ENCODE results near the gene ACAP2. TPM values are rescaled to one million over a fixed set of nuclear protein-coding genes. Genes with fewer than 3 reads are reported as not detected.
"Not testable (repeated sequence)": the region's sequence is repeated elsewhere in the genome, so short reads cannot be mapped to it uniquely, and the experiment has no call there.

The ACAP2 gene
- total and polyA plus RNA-seq, 2 donors (not counting 1 experiment from before 2014, with no cell fraction given) = 33.7 to 86.5 TPM

DNA sequence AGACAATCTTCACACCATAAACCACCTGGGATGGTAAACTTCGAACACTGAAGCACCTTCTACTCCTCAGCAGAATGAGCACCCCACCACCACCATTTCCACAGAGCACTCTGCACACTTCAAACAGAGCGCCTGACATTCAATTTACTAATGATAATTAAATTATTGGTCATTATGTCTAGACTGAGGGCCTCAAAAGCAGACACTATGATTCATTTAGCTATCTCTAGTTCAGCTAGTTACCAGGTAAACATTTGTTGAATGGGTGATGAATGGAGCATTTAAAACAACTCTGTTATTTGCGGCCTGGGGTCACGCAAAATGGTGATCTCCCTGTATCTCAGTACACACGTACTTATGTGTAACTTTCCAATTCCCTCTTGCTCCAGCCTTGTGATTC is 40.9 kb downstream of the ACAP2 start:
- H3K79me2 ChIP-seq (ENCODE audit: control insufficient read depth, insufficient read depth, low read length) = peaks cover 24% of the 10 kb centered on the region

GRCh38 chr3:195398460-195398859 is 44.4 kb downstream of the ACAP2 start:
- DNase-seq (ENCODE audit: low read depth in 2 of 2); H3K9ac ChIP-seq (ENCODE audit: insufficient read depth, low read length); H3K27ac ChIP-seq (ENCODE audit: insufficient read depth, low read length); H3K4me2 ChIP-seq (ENCODE audit: extremely low read depth, insufficient read depth, low read length); H3K4me3 ChIP-seq (replicated peaks in 1 of 4; ENCODE audit: control extremely low read depth in 1 of 4, insufficient read depth in 1 of 4, low read depth in 3 of 4, low read length in 4 of 4); H3K4me1 ChIP-seq (ENCODE audit: control insufficient read depth, extremely low read depth, insufficient read depth, low read length); H2AFZ ChIP-seq (ENCODE audit: low read length); H4K20me1 ChIP-seq (ENCODE audit: control insufficient read depth, extremely low read depth, insufficient read depth, low read length); H3K27me3 ChIP-seq (ENCODE audit: control insufficient read depth, insufficient read depth, low read length); H3K36me3 ChIP-seq (ENCODE audit: control insufficient read depth, insufficient read depth, low read length); H3K9me3 ChIP-seq (ENCODE audit: control insufficient read depth, insufficient read depth, low read depth, low read length): not testable (repeated sequence)
- H3K79me2 ChIP-seq (ENCODE audit: control insufficient read depth, insufficient read depth, low read length) = peaks cover 27% of the 10 kb centered on the region

More for the DNA sequence above, 40.9 kb downstream of the ACAP2 start:
- Histone ChIP-seq H3K9me3 (ENCODE audit: control insufficient read depth, insufficient read depth, low read depth, low read length) (no peaks in the 10 kb centered on the region), H3K27ac (ENCODE audit: insufficient read depth, low read length) (no peak overlapping the region), H4K20me1 (ENCODE audit: control insufficient read depth, extremely low read depth, insufficient read depth, low read length) (no peaks in the 10 kb centered on the region), H3K27me3 (ENCODE audit: control insufficient read depth, insufficient read depth, low read length) (no peaks in the 10 kb centered on the region), H3K4me3 (replicated peaks in 1 of 4; ENCODE audit: control extremely low read depth in 1 of 4, insufficient read depth in 1 of 4, low read depth in 3 of 4, low read length in 4 of 4) (no peak overlapping the region), H3K36me3 (ENCODE audit: control insufficient read depth, insufficient read depth, low read length) (no peaks in the 10 kb centered on the region), H3K4me2 (ENCODE audit: extremely low read depth, insufficient read depth, low read length) (no peak overlapping the region), H3K9ac (ENCODE audit: insufficient read depth, low read length) (no peak overlapping the region), H3K4me1 (ENCODE audit: control insufficient read depth, extremely low read depth, insufficient read depth, low read length) (no peaks in the 10 kb centered on the region), H2AFZ (ENCODE audit: low read length) (no peak overlapping the region)
- TF ChIP-seq EZH2 (IDR thresholded peaks at IDR 0.05; ENCODE audit: low read length, missing control alignments) = no peak
- TF ChIP-seq, protein P1, sequence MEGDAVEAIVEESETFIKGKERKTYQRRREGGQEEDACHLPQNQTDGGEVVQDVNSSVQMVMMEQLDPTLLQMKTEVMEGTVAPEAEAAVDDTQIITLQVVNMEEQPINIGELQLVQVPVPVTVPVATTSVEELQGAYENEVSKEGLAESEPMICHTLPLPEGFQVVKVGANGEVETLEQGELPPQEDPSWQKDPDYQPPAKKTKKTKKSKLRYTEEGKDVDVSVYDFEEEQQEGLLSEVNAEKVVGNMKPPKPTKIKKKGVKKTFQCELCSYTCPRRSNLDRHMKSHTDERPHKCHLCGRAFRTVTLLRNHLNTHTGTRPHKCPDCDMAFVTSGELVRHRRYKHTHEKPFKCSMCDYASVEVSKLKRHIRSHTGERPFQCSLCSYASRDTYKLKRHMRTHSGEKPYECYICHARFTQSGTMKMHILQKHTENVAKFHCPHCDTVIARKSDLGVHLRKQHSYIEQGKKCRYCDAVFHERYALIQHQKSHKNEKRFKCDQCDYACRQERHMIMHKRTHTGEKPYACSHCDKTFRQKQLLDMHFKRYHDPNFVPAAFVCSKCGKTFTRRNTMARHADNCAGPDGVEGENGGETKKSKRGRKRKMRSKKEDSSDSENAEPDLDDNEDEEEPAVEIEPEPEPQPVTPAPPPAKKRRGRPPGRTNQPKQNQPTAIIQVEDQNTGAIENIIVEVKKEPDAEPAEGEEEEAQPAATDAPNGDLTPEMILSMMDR (conservative IDR thresholded peaks at IDR 0.05 in 1 of 2, IDR thresholded peaks at IDR 0.05 in 1 of 2; ENCODE audit: low read depth in 1 of 2, low read length in 2 of 2) = no peak
- peak in 1 of 2 donors; percentile 58 for DNase-seq (ENCODE audit: low read depth in 2 of 2)

- H4K20me1 ChIP-seq (ENCODE audit: control insufficient read depth, extremely low read depth, insufficient read depth, low read length) = no peaks in the 10 kb centered on the region
These were observed 45.3 kb downstream of the ACAP2 start for GRCh38 chr3:195397524-195397923.

More at GRCh38 chr3:195397524-195397923, 45.3 kb downstream of the ACAP2 start:
- peak in 1 of 2 donors; percentile 17 for DNase-seq (ENCODE audit: low read depth in 2 of 2)
- no peak overlapping the region for H2AFZ ChIP-seq (ENCODE audit: low read length)
- no peaks in the 10 kb centered on the region for H3K9me3 ChIP-seq (ENCODE audit: control insufficient read depth, insufficient read depth, low read depth, low read length)
- no peaks in the 10 kb centered on the region for H3K4me1 ChIP-seq (ENCODE audit: control insufficient read depth, extremely low read depth, insufficient read depth, low read length)
- TF ChIP-seq EZH2 (IDR thresholded peaks at IDR 0.05; ENCODE audit: low read length, missing control alignments) = no peak
- TF ChIP-seq, protein P1 (conservative IDR thresholded peaks at IDR 0.05 in 1 of 2, IDR thresholded peaks at IDR 0.05 in 1 of 2; ENCODE audit: low read depth in 1 of 2, low read length in 2 of 2) = no peak
- H3K27me3 ChIP-seq (ENCODE audit: control insufficient read depth, insufficient read depth, low read length) = no peaks in the 10 kb centered on the region
- H3K36me3 ChIP-seq (ENCODE audit: control insufficient read depth, insufficient read depth, low read length) = no peaks in the 10 kb centered on the region
- peak overlapping the region; percentile 54 for H3K4me2 ChIP-seq (ENCODE audit: extremely low read depth, insufficient read depth, low read length)
- H3K4me3 ChIP-seq (replicated peaks in 1 of 4; ENCODE audit: control extremely low read depth in 1 of 4, insufficient read depth in 1 of 4, low read depth in 3 of 4, low read length in 4 of 4) = peak overlapping the region in 1 of 4 experiments; percentile 6
- no peak overlapping the region for H3K9ac ChIP-seq (ENCODE audit: insufficient read depth, low read length)
- peaks cover 24% of the 10 kb centered on the region for H3K79me2 ChIP-seq (ENCODE audit: control insufficient read depth, insufficient read depth, low read length)
- no peak overlapping the region for H3K27ac ChIP-seq (ENCODE audit: insufficient read depth, low read length)

All from fibroblast of lung (primary cell).